Activated naive CD4-positive, alpha-beta T cell (primary cell): ENCODE measurements around the gene HS3ST5.
"Not testable (repeated sequence)": the region's sequence is repeated elsewhere in the genome, so short reads cannot be mapped to it uniquely, and the experiment has no call there.

Source experiments
- DNase-seq, 4 experiments: peaks; one replicate each; lab custom pipeline; 2025; lab: John Stamatoyannopoulos, UW

Gene HS3ST5

DNA sequence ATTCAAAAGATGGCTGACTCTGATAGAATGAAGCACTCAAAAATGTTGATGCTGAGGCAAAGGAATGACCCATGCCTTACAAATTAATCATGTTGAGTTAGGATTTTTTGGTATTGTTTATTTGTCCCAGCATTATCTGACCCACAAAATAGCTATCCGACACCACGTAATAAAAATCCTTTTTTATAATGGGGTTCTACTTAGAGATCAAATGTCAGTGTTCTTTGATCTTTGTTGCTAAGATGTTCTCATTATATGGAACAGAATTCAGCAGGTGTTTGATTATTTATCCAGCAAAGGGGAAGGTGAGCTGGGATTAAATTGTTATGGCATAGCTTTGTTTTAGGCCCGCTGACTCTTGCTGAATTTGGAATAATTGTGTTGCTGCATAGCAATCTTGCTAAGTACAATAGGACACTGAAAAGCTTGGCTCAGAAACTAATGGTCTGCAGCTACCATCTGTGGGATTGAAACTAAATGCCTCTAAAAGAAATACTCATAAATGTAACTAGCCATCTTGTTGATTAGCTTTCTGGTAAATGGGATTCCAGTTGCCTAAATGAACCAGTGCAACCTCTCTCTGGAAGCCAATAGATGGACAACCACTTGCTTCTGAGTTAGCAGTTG, 191.6 kb downstream of the HS3ST5 start:
- no peak for DNase-seq

DNA sequence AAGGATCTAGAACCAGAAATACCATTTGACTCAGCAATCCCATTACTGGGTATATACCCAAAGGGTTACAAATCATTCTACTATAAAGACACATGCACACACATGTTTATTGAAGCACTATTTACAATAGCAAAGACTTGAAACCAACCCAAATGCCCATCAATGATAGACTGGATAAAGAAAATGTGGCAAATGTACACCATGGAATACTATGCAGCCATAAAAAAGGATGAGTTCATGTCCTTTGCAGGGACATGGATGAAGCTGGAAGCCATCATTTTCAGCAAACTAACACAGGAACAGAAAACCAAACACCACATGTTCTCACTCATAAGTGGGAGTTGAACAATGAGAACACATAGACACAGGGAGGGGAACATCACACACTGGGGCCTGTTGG, 193.6 kb downstream of the HS3ST5 start:
- DNase-seq = not testable (repeated sequence)

DNA sequence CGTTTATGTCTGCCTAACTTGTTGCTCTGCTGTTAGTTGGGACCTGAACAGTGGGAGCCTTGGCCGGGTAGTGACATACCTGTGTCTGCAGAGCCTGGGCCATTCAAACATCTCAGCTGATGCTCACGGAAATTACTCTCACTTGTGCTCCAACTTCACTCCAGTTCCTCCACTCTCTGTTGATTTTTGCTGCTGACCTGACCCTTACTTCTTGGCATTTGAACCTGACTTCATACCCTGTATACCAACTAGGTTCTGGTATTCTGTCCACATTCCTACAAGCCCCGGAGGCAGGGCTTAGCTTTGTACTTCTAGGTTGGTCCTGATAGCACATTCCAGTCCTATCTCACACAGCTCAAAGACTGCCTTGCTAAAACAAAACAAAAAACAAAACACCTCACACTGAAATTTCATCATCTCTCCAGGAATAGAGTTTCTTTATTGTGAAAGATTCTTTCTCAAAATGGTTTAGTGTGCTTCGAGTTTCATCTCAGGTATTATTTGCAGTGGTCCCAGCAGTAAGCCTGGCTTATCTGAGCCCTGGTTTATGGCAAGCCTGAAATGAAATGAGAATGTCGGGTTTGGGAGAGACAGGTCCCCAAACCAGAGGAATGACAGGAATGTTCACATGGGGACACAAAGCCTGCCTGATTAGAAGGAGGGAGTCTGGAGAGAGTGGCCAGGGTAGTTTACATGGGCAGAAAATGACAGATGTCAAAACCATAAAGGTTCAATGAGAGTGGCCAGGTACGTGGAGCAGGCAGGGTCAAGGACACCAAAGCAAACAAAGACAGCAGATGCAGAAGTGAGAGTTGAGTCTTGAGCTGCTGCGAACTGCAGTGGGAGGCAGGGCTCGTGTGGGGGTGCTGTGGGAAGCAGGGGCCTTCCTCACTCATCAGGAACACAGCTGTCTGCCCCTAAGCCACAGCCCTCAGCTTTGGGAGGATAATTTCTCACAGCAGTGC, 197.7 kb downstream of the HS3ST5 start:
- DNase-seq = no peak

- no peak for DNase-seq
These were observed 200.6 kb downstream of the HS3ST5 start for GRCh38 chr6:114142258-114142657.

GRCh38 chr6:114140416-114140815, 202.4 kb downstream of the HS3ST5 start:
- no peak for DNase-seq

DNA sequence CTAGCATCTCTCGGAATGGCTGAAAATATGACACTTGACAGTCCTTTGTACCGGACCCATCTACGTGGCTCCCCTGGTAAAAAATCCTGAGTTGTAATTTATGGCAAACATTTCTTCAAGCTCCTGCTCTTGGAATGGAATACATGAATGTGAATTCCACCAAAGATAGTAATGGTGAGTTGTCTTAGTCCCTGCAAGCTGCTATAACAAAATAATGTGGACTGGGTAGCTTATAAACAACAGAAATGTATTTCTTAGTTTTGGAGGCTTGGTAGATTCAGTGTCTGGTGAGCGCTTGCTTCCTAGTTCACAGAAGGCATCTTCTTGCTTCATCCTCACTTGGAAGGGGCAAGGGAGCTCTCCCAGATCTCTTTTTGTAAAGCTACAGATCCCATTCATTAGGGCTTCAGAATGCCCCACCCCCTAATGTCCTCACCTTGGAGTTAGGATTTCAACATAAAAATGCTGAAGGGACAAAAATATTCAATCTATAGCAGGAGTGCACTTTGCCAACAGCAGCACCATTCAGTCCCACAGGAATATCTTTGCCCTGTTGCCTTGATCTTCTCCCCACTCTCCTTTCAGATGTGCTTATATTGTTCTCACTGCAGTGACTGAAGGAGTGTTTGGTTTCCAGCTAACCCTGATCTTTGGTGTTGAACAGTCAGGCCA, 204.1 kb downstream of the HS3ST5 start:
- no peak for DNase-seq

DNA sequence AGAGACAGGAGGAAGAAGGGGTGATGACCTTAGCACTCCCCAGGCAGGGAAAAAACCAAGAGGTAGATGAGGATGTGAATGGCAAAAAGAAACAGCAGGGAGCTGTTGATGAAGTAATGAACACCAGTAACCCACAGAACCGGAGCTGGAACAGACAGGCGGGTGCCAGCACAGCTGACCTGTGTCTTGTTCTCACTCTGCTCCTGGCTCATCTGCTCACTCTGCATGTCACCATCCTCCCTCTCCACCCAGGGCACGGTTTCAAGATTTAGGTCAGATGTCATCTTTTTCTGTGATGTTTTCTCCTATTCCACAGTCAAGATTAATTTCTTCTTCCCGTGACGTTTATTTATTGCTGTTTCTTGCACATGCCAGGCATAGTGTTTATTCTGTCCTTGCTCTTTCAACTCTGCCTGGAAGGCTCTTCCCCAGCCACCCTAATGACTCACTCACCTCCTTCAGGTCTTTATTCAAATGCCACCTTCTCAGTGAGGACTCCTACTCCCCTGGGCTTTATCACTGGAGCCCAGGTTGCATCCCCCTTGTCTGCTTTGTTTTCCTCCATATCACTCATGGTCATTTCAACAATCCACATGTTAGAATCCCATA, 207.4 kb downstream of the HS3ST5 start:
- no peak for DNase-seq

DNA sequence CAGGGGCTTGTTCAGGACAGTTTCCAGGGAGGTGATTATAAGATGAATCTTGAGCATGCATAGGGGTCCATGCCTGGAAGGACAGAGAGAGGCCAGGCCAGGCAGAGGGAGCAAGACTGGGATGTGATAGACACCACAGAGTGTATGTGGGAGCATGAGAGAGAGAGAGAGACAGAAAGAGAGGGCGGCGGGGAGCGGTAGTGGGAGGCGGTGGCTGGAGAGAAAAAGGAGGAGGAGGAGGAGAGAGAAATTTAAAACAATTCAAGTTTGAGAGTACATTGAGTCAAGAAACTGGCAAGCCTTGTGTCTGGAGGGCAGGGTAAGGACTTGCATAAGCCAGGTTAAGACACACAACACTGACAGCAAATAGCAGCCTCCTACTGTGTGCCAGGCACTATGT, 209.0 kb downstream of the HS3ST5 start:
- no peak for DNase-seq

DNA sequence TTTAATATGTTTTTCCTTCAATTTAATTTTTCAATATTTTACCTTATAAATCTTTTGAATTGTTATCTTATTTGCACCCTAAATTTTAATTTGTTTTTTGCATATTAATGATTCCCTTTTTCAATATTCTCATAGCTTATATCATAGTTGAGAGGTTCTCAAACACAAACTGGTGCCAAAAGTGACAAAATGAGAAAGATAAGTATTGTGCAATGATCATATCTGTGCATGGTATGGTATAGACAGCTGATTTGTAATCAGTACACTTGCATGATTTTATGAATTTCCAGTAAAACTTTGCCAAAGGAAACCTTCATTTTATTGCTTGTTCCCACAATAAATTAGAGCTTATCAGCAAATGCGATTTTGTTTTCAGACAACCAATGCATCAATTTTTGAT, 210.9 kb downstream of the HS3ST5 start:
- no peak for DNase-seq

GRCh38 chr6:114125576-114125975, 217.2 kb downstream of the HS3ST5 start:
- DNase-seq = no peak

GRCh38 chr6:114121913-114122662, 220.7 kb downstream of the HS3ST5 start:
- no peak for DNase-seq

DNA sequence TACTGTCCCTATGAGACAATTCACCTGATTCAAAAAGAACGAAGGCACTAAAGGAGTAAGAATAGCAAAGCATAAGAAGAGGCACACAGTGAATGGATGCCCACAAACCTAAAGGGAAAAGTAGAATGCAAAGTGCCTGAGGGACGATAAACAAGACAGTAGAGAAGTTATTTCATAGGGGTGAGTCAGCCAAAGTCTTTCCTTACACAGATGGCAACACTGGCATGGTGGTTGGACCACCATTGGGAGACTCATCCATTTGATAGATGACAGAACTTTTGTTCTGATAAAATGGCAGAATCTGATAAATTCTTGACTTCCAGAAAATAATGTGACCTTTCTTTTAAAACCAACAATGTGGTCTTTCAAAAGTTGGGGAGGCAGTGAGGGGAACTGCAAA, 223.8 kb downstream of the HS3ST5 start:
- no peak for DNase-seq

GRCh38 chr6:114115652-114116051, 227.2 kb downstream of the HS3ST5 start:
- DNase-seq = no peak

GRCh38 chr6:114108119-114109002, 234.5 kb downstream of the HS3ST5 start:
- DNase-seq = no peak

DNA sequence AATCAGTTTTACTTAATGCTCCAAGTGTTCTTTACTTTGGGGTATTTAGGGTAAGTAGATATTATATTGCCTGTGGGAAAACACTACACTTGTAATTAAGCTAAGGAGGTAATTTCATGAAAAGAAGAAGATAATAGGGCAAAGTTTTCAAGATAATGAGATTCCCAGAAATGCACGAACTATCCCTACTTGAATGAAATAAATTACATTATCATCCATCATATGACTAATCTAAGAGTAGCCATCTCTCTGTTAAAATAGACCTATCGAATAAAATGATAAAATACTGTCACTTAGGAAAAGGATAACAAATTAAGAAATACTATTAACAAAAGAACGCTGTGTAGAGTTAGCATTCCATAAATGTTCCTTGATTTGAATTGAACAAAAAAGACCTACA, 236.8 kb downstream of the HS3ST5 start:
- DNase-seq = no peak

DNA sequence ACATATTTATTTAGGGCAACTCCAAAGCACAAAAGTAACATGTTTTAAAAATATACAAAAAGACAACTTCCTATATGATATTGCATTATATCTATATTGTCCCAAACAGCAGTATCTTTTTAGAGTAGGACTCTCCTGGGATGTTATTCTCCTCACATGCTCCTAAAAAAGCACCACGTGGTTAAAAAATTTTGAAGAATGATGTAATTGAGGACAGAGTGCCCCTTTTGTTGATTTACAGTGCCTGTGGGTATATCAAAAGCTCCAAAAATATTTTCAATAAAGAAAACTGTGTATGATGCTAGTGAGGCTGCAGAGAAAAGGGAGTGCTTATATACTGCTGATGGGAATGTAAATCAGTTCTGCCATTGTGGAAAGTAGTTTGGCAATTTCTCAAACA, 241.6 kb downstream of the HS3ST5 start:
- DNase-seq = no peak

DNA sequence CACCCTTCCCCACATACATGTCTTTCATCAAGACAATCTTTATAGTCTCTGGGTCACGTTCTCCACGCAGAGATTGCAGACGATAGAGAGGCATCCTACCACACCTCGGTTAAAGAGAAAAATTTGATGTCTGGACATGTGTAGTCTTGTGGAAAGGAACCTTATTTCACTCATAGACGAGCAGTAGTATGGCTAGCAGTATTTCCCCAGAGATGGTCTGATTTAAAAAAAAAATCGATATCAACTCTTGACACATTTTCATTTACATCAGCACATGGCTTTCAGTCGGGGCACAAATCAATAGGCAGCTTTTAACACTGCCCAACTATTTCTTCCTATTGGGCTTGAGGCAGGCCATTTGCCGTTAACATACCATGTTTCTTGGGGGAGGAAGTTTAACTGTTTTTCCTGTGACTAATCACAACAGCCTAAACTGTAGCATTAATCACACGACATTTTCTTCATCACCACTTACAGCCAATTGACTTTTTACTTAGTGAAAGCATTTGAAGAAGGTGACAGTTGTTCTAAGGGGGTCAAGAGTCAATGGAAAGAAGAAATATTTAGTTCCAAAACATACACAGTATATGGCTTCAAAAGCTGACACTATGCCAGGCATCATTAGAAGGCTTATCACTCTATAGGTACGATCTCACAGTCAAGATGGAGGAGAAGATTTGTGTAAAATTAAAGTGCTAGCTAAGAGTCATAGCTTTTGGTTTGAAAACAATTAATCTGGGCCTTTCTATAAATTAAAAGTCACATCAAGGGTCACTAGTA, 242.4 kb downstream of the HS3ST5 start:
- DNase-seq = no peak

GRCh38 chr6:114096561-114097172, 246.2 kb downstream of the HS3ST5 start:
- DNase-seq = no peak

DNA sequence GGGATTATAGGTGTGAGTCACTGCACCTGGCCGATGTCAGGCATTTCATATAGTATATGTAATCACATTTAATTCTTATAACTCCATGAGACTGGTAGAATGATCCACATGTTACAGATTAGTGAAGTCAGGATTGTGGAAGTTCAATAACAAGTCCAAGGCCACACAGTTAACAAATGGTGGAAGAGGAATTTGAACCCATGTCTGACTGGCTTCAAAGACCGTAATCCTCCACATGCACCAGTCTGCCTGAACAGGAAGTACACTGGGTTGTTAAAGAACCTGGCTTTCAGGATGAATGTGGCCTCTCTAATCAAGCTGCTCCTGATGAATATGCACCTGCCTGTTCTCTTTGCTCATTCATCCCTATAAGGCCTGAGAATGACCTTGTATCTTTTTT, 249.9 kb downstream of the HS3ST5 start:
- DNase-seq = no peak
